Activated CD4-positive, CD25-positive, alpha-beta regulatory T cell treated with anti-CD3 and anti-CD28 coated beads, Interleukin-2, amount 50 U/mL, for 24 hours (primary cell): ENCODE results near the gene SLC50A1.

Experiments used
- ATAC-seq, 2 donors: fragments of 150-1000 bp; cut with Tn5 transposase; one replicate each; pipeline ENCODE4 v1.10.0; 2021; ENCODE audit warnings: mild to moderate bottlenecking in 1 of 2, moderate library complexity in 1 of 2

The SLC50A1 gene

DNA sequence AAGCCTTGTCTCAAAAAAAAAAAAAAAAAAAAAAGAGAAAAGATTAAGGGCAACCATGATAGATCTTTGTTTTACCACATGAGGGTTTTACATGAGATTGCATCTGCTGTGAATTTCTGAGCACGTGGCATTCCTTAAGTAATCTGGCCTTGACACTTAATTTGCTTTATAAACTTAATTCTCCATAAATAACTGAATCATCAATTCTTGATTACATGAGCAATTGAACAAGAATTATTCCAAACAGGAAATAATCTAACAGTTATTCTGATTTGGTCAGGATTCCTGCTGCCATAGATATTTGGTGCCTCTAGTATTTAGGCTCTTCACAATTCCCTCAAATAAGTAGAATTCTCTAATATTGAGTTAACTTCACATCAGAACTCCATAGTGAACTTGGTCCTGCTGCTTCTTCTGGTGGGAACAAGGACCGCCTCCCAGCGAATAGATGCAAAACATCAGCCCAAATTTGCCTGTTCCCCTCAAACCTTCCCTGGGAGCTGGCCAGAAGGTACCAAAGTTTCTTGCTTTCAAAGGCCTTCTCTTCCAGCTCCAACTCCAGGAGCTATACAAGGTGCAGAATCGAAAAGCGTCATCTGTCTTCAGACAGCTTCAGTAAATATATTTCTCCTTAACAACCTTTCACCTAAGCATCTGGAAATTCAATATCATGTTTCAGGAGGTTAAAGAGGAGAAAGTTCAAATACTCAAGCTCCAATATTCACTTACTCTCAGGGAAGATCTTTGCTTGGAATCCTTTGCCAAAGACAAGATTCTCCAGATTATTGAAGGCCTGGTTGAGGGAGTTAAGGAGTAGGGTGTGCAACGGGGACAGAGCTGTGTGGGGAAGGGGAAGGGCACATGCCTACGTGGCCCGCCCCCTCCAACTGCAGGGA is 36.4 kb downstream of the SLC50A1 start:
- ATAC-seq: peak; percentile 22 to 34

GRCh38 chr1:155172732-155173477 is 37.3 kb downstream of the SLC50A1 start, which contains the start of gene KRTCAP2:
Gene KRTCAP2 (minus strand): TSS chr1:155173304. CDS start chr1:155173224, 80 bp downstream.
- ATAC-seq: peak; percentile 85 to 88

DNA sequence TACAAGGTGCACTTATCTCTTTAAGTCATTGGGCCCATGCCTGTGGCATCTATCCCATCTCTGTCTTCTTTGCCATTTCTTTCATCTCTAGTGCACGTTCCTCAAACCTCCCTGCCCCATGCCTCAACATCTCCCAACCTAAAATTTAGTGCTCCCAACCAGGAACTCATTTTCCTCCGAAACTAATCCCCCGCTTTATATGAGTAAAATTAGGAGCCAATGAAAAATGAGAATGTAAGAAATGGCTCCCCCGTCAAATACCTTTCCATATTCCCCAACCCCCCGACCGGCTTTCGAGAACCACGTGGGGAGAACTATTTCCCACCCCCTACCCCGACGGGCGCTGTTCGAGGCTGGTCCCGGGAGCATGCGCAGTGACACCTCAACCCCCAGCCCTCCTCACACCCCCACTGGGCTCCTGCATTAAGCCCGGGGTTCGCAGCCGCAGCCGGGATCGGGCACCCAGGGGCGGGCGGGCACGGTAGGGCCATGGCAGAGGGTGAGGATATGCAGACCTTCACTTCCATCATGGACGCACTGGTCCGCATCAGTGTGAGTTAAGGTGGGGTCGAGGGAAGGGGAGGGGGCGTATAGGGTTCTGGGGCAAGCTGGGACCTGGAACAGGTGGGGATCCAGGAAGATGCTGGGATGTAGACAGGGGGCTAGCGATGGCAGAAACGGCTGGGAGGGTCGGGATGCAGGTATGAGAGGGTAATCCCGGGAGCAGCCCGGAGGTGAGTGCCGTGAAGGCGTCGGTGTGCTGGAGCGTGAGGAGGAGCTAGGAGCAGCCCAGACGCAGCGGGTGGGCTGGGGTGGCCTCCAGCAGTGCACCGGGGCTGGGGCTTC is 38.0 kb downstream of the SLC50A1 start, which contains the start of gene TRIM46:
TSS of gene TRIM46 (plus strand) at position 372 of the 846 bp plus-strand sequence. CDS start at position 490, 118 bp downstream.
- ATAC-seq: peak; percentile 33 to 36

- ATAC-seq: no peak
Measured at GRCh38 chr1:155174324-155175280, 39.0 kb downstream of the SLC50A1 start.

- no peak for ATAC-seq
Measured at GRCh38 chr1:155175281-155175926, 39.8 kb downstream of the SLC50A1 start.

DNA sequence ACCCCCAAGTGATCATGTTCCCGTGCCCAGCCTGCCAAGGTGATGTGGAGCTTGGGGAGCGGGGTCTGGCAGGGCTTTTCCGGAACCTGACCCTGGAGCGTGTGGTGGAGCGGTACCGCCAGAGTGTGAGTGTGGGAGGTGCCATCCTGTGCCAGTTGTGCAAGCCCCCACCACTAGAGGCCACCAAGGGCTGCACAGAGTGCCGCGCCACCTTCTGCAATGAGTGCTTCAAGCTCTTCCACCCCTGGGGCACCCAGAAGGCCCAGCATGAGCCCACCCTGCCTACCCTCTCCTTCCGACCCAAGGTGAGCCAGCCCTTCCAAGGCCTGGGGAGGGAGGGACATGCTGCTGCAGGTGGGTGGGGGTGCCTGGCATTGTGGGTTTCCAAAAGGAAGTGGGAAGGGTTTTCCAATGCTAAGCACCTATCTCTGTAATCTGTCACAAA is 40.3 kb downstream of the SLC50A1 start:
- no peak for ATAC-seq

DNA sequence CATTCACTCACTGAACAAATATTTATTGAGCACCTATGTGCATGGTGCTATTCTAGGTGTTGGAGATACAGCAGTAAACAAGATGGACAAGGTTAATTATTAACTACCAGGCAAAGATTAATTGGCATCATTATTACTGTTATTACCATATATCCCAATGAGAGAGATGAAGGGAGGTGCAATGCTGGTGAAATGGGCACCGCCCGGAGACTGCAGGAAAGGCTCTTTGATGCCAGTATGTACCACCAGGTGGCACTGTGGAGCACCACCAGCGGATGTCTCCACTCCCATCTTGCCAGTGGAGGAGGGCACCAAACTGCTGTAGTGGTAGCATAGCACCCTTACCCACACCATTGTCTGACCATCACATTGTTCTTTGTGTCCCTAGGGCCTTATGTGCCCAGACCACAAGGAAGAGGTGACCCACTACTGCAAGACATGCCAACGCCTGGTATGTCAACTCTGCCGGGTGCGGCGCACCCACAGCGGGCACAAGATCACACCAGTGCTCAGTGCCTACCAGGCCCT is 41.0 kb downstream of the SLC50A1 start:
- ATAC-seq: peak; percentile 27 to 40

DNA sequence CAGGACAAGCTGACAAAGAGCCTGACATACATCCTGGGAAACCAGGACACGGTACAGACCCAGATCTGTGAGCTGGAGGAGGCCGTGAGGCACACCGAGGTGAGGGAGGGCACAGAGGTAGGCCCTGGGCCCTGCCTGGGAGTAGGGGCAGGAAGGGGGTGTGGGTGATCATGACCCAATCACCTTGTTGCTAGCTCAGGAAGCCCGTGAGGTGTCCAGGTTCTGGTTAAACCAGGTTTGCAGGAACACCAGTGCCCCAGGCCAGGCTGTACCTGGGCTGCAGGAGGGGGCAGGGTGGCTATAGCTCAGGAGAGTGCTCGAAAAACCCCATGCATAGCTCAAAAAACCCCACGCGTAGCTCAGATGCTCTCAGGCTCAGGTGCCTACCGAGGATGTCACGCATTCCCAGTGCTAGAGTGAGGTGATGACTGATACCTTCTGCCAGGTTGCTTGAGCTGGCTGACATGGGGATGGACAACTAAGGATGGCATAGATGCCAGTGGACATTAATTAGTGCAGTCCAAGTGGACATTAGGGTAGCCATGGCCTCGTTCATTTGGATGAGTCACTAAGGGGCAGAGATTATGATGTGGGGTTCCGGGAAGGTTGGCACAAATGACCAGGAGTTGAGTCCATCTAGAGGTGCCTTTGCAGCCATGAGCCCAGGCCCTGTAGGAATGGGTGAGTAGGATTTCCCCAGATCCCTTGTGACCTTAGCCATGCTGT is 41.7 kb downstream of the SLC50A1 start:
- no peak for ATAC-seq

DNA sequence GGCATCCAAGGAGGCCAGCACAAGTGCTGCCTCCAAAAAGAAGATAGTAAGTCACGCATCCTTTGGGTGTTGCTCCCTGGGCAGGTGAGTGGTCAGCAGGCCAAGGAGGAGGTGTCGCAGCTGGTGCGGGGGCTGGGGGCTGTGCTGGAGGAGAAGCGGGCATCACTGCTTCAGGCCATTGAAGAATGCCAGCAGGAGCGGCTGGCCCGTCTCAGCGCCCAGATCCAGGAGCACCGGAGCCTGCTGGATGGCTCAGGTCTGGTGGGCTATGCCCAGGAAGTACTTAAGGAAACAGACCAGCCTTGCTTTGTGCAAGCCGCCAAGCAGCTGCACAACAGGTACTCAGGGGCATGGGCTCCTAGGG is 42.2 kb downstream of the SLC50A1 start:
- no peak for ATAC-seq

GRCh38 chr1:155178441-155179111 is 42.9 kb downstream of the SLC50A1 start:
- no peak for ATAC-seq

GRCh38 chr1:155179112-155180031 is 43.7 kb downstream of the SLC50A1 start:
- ATAC-seq: no peak

GRCh38 chr1:155181371-155182051 is 45.9 kb downstream of the SLC50A1 start:
- ATAC-seq: no peak

- ATAC-seq: no peak
Measured at GRCh38 chr1:155182052-155182550, 46.4 kb downstream of the SLC50A1 start.

DNA sequence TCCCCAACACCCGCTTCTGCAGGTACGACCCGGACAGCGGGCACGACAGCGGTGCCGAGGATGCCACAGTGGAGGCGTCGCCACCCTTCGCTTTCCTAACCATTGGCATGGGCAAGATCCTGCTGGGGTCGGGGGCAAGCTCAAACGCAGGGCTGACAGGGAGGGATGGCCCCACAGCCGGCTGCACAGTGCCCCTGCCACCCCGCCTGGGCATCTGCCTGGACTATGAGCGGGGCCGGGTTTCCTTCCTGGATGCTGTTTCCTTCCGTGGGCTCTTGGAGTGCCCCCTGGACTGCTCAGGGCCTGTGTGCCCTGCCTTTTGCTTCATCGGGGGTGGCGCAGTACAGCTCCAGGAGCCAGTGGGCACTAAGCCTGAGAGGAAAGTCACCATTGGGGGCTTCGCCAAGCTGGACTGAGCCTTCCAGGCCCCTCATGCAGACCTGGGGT is 48.1 kb downstream of the SLC50A1 start:
- no peak for ATAC-seq

GRCh38 chr1:155184351-155184811 is 48.7 kb downstream of the SLC50A1 start:
- ATAC-seq: no peak

- ATAC-seq: peak in 1 of 2 donors; percentile 48
Measured at GRCh38 chr1:155184835-155185782, 49.5 kb downstream of the SLC50A1 start.
